ENCODE data around the gene DMAP1. TPM values are rescaled to one million over a fixed set of nuclear protein-coding genes. Genes with fewer than 3 reads are reported as not detected.
A peak's percentile ranks its signal among the peaks of the same experiment; 100 is the strongest.

Gene DMAP1
- total RNA-seq, 2 experiments from 2014 or later: 35.3 to 41.0 TPM

DNA sequence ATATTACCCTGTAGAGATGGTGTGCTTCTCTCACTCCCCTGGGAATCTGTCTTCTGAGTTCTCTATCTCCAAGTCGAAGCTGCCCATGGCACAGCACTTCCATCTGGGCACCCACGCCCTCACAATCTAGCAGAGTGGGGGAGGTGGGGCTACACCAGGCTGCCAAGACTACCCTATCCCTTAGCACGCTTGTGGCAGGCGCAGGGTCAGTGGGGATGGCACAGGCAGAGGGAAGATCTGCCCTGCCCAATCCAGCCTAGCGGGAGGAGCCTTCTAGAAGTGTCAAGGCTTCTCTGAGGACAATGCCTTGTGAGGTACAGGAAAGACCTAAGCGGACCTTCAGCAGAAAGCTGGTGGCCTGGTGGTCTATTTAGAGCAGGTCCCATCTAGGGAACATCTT lies 49.1 kb downstream of the DMAP1 start:
- peaks cover 27% of the 10 kb centered on the region for H3K4me1 Mint-ChIP-seq (ENCODE audit: low read depth)

DNA sequence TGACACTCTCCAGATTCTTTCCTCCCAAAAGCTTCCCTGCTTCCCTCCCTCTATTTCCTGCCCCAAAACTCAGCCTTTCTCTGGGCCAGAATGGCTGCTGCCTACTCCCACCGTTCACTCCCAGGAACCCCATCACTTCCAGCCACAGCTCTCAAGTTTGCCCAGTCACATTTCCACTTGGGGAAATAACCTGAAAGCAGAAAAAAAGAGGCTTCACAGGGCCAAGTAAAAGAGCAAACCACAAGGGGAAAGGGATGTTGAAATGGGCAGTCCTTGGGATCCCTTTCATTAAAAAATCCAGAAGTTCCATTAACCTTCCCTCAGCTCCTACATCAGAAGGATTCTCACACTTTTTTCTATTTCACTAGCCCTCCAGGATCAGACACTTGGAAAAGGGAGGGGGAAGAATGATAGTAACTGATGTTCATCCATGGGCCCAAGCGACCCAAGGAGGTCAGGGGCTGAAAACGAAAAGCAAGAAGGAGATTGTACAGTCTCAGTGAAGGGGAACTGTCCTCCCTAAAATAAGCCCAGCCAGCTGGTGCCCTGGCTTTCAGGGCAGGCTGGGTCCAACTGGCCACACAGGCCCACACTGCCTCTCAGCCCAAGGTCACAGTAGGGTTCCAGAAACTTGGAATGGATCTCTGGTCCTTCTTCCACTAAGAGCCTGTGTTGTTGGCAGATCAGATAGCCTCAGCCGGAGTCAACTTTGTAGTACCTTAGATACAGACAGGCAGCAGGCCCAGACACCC lies 49.7 kb downstream of the DMAP1 start:
- H3K9me3 Mint-ChIP-seq: no peaks in the 10 kb centered on the region
- H3K27ac Mint-ChIP-seq: peak overlapping the region; percentile 75
- CTCF ChIA-PET: no interaction called here
- no peaks in the 10 kb centered on the region for H3K27me3 Mint-ChIP-seq (ENCODE audit: low read depth)
- intact Hi-C loops (cut with micrococcal nuclease): loop anchor here (5.0 kb wide), 1 partner anchor 271 kb away; the partner anchor contains the start of gene CCDC24
- H3K4me3 Mint-ChIP-seq: no peak overlapping the region
- DNase-seq: no peak
- H3K4me1 Mint-ChIP-seq (ENCODE audit: low read depth): peaks cover 27% of the 10 kb centered on the region
- H3K36me3 Mint-ChIP-seq (ENCODE audit: low read depth): peaks cover 2% of the 10 kb centered on the region

More for the DNA sequence above, 49.1 kb downstream of the DMAP1 start:
- no peaks in the 10 kb centered on the region for H3K27me3 Mint-ChIP-seq (ENCODE audit: low read depth)
- H3K9me3 Mint-ChIP-seq: no peaks in the 10 kb centered on the region
- CTCF ChIA-PET: no interaction called here
- no peak for DNase-seq
- intact Hi-C loops (cut with micrococcal nuclease): loop anchor here (5.0 kb wide), 1 partner anchor 270 kb away; the partner anchor contains the start of gene CCDC24
- no peak overlapping the region for H3K27ac Mint-ChIP-seq
- H3K4me3 Mint-ChIP-seq: no peak overlapping the region
- peaks cover 2% of the 10 kb centered on the region for H3K36me3 Mint-ChIP-seq (ENCODE audit: low read depth)

DNA sequence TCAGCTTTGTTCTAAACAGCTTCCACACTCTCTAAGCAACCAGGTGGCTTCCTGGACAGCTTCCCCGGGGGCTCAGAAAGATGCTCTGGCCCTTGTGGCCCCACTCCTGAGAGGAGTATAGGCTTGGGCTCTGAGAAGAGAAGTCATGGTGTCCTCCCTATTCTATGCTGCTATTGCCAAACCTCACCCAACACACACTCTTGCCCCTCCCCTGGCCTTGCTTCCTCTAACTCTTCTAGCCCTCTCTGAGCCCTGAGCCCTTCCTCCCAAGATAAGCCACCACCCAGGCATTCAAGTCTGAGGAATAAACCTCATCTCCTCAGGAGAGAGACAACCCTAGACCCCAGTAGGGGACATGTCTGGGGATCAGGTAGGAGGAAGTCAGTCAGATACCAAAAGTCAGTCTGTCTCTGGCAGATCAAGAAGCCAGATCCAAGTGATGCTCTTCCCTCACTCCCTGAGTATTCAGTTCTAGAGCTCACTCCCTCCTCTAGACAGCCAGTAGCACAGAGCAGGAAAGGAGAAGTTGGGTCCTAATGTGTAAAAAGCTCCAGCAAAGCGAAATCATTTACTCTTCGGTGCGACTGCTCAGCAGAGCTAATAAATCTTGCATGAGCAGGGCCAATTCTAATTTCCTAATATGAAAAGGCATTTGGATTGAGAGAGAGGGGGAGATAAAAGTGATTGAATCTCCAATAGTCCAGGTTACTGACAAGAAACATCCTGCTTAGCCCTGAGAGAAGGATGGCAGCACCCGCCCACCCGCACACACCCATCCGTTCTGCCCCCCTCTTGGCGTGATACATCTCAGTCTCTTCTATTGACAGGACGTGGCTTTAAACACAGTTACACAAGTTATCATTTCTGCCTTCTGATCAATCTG lies 50.5 kb downstream of the DMAP1 start:
- Mint-ChIP-seq H3K27me3 (ENCODE audit: low read depth) (no peaks in the 10 kb centered on the region), H3K4me1 (ENCODE audit: low read depth) (peaks cover 27% of the 10 kb centered on the region), H3K36me3 (ENCODE audit: low read depth) (no peaks in the 10 kb centered on the region), H3K27ac (no peak overlapping the region), H3K4me3 (no peak overlapping the region), H3K9me3 (no peaks in the 10 kb centered on the region)
- intact Hi-C loops (cut with micrococcal nuclease): loop anchor here (5.0 kb wide), 1 partner anchor 272 kb away; the partner anchor contains the start of gene CCDC24
- CTCF ChIA-PET: no interaction called here
- no peak for DNase-seq

DNA sequence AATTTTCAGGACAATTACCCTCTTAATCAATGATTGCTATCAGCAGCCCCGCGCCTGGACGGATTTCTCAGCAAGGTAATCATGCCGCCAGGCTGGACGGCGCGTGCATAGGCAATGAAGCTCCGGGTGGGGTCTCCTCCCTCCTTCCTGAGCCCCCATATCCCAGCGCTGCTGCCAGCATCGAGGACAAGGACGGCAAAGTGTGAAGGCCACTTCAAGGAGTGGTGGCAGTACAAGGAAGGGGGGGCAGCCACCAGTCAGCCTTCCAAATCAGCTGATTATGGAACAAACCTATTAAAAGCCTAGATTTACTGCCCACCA lies 51.1 kb downstream of the DMAP1 start:
- Mint-ChIP-seq H3K27ac (no peak overlapping the region), H3K4me3 (no peak overlapping the region), H3K36me3 (ENCODE audit: low read depth) (no peaks in the 10 kb centered on the region), H3K4me1 (ENCODE audit: low read depth) (peaks cover 31% of the 10 kb centered on the region), H3K9me3 (no peaks in the 10 kb centered on the region), H3K27me3 (ENCODE audit: low read depth) (no peaks in the 10 kb centered on the region)
- DNase-seq: no peak
- CTCF ChIA-PET: no interaction called here
- intact Hi-C loops (cut with micrococcal nuclease): loop anchor here (5.0 kb wide), 1 partner anchor 272 kb away; the partner anchor contains the start of gene CCDC24

DNA sequence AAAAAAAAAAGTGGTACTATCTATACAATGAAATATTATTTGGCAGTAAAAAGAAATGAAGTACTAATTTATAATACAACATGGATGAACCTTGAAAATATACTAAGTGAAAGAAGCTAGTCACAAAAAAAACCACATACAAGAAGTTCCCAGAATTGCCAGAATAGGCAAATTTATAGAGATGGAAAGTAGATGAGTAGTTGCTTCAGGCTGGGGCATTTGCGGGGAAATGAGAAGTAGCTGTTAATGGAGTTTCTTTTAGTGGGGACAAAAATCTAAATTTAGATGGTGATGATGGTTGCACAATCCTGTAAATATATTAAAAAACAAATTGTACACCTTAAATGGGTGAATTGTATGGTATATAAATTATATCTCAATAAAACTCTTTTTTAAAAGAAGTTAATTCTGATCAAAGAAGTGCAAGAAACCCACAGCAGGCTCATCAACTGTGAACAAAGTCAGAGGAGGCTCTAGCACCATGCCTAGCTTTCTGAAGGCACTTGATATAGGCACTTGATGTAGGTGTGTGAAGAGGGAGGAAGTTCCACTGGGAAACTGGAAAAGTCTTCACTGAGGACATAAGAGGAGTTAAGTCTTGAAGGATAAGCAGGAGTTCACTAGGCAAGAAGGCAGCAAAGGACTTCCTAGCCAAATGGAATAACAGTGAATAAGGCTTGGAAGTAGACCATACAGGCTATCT lies 52.5 kb downstream of the DMAP1 start:
- DNase-seq: no peak
- Mint-ChIP-seq H3K4me3 (no peak overlapping the region), H3K27me3 (ENCODE audit: low read depth) (no peaks in the 10 kb centered on the region), H3K9me3 (no peaks in the 10 kb centered on the region), H3K36me3 (ENCODE audit: low read depth) (peaks cover 2% of the 10 kb centered on the region), H3K4me1 (ENCODE audit: low read depth) (peaks cover 31% of the 10 kb centered on the region), H3K27ac (peak overlapping the region; percentile 53)
- CTCF ChIA-PET: interaction anchor here (0.7 to 1.1 kb wide), 3 partner anchors 13 to 53 kb away, joined by 3 to 4 read pairs (median 3); no protein-coding TSS in a partner anchor
- intact Hi-C loops (cut with micrococcal nuclease): loop anchor here (1.0 kb wide), 1 partner anchor 40 kb away; no protein-coding TSS in a partner anchor

DNA sequence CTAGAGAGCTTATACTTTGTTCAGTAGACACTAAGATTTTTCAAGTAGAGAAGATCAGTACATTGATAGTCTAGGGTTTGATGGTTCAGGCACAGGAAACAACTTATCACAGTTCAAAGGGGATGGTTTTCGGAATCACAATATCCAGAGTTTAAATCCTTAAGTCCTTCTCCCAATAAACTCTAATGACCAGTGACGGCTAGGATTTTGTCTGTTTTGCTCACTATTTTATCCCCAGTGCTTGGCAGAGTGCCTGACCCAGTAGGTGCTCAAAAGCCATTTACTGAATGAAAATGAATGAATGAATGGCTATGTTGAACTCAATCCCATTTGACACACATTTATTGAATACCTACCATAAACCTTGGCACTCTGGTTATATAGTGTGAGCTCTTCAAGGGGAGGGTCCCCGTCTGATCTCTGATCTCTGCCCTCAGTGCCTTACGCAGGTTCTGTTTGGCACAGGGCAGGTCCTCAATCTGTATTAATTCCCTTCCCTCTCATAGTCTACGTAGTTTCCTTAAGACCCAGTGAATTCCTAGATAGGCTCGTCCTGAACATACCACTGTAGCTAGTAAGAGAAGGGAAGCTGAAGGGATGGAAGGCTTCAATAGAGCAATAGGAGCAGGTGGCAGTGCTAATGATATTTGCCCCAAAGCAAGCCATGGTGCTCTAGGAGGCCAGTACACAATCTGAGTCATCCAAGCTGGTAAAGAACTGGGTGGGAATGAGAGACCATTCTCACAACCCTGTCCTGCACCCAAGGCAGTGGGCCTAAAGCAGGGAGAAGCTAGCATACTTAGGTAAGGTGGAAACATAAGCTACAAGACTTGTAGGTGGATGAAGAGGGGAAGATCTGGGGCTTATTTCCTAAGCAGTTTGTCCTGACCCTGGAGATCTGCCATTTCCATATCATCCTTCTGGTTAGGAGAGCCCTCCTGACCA lies 53.4 kb downstream of the DMAP1 start:
- intact Hi-C loops (cut with micrococcal nuclease): no loop called here
- Mint-ChIP-seq H3K4me1 (ENCODE audit: low read depth) (peaks cover 29% of the 10 kb centered on the region), H3K27ac (no peak overlapping the region), H3K4me3 (no peak overlapping the region), H3K9me3 (no peaks in the 10 kb centered on the region), H3K27me3 (ENCODE audit: low read depth) (no peaks in the 10 kb centered on the region), H3K36me3 (ENCODE audit: low read depth) (peaks cover 2% of the 10 kb centered on the region)
- no peak for DNase-seq
- CTCF ChIA-PET: interaction anchor here (0.9 to 1.1 kb wide), 3 partner anchors 12 to 39 kb away, joined by 3 read pairs; no protein-coding TSS in a partner anchor

DNA sequence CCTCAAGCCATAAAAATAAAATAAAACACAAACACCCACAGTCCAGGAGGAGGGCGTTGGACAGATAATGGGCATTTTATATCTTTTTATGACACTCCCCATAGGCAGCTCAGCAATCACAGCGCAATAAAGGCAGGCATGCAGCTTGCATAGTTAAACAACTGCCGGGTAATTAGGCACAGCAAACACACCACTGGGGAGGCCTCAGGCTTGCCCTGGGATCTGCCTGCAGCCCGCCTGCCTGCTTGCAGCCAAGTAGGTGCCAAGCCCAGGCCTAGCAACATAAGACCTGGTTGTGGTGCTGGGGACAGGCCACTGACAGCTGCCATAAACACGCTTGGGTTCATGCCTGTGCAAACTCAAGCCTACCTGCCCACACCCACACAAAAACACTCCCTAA lies 54.2 kb downstream of the DMAP1 start:
- Mint-ChIP-seq H3K4me1 (ENCODE audit: low read depth) (peaks cover 29% of the 10 kb centered on the region), H3K4me3 (no peak overlapping the region), H3K27me3 (ENCODE audit: low read depth) (no peaks in the 10 kb centered on the region), H3K9me3 (no peaks in the 10 kb centered on the region), H3K27ac (no peak overlapping the region), H3K36me3 (ENCODE audit: low read depth) (peaks cover 2% of the 10 kb centered on the region)
- CTCF ChIA-PET: interaction anchor here (0.9 to 1.1 kb wide), 2 partner anchors 12 to 38 kb away, joined by 3 read pairs; no protein-coding TSS in a partner anchor
- DNase-seq: no peak
- intact Hi-C loops (cut with micrococcal nuclease): no loop called here

DNA sequence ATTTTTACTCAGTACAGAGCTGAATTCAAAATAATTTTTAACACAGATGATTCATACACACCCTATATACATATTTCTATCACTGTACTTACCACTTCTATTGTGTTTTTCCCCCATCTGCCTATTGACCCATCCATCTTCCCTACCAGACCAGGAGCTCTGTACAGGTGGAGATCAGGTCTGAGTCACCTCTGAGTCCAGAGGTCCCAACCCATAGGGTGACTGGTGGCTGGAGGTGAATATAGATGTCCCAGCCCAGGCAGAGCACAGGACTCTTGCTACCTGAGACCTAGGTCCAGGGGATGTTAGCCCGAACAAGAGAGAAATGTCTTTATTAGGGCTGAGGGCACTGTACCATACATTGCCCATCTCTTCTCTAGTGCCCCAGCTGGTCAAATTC lies 54.8 kb downstream of the DMAP1 start:
- Mint-ChIP-seq H3K4me3 (no peak overlapping the region), H3K27ac (no peak overlapping the region), H3K36me3 (ENCODE audit: low read depth) (peaks cover 2% of the 10 kb centered on the region), H3K9me3 (no peaks in the 10 kb centered on the region), H3K27me3 (ENCODE audit: low read depth) (no peaks in the 10 kb centered on the region), H3K4me1 (ENCODE audit: low read depth) (peaks cover 29% of the 10 kb centered on the region)
- DNase-seq: no peak
- intact Hi-C loops (cut with micrococcal nuclease): no loop called here
- CTCF ChIA-PET: interaction anchor here (0.6 kb wide), 1 partner anchor 69 kb away, joined by 5 read pairs; no protein-coding TSS in a partner anchor

Other genes with a start within 250 kb of the DMAP1 start
- gene DPH2, start 243.5 kb upstream of the DMAP1 start, total RNA-seq: 10 to 100 TPM; 22.2 to 27.7 TPM
- 10 to 100 TPM; 44.2 to 52.6 TPM for gene ATP6V0B, start 238.5 kb upstream of the DMAP1 start, total RNA-seq
- gene B4GALT2, start 234.3 kb upstream of the DMAP1 start, total RNA-seq: 10 to 100 TPM; 18.7 to 19.2 TPM
- gene CCDC24, start 221.9 kb upstream of the DMAP1 start, total RNA-seq: 1 to 10 TPM in 1 of 2 experiments, under 1 TPM in 1; 0.91 to 1.6 TPM
- gene SLC6A9, start 182.0 kb upstream of the DMAP1 start, total RNA-seq: 10 to 100 TPM; 10.2 to 11.1 TPM
- not detected for gene KLF17, start 94.7 kb upstream of the DMAP1 start, total RNA-seq
- not detected for gene KLF18, start 71.8 kb upstream of the DMAP1 start, total RNA-seq
- 10 to 100 TPM; 42.4 to 43.0 TPM for gene ERI3, start 141.8 kb downstream of the DMAP1 start, total RNA-seq
- 10 to 100 TPM; 71.6 to 81.6 TPM for gene RNF220, start 191.8 kb downstream of the DMAP1 start, total RNA-seq